Lung (tissue), 12 donors: Measurements from ENCODE around the gene CTNNB1. TPM values are rescaled to one million over a fixed set of nuclear protein-coding genes. Genes with fewer than 3 reads are reported as not detected.

Experiments
- ATAC-seq: fragments of 200-7000 bp; cut with Tn5 transposase; one replicate; pipeline ENCODE4 v1.9.1; 2020; ENCODE audit warnings: moderate number of reproducible peaks; ENCODE audit not compliant: insufficient read depth, low FRiP score
- DNase-seq, 3 donors: peaks; one replicate each; pipeline ENCODE4 v3.0.0-alpha.2; 2013 to 2017
- H3K27ac ChIP-seq, 2 donors: one replicate each; pipeline ENCODE4 v1.5.1; 2013; ENCODE audit warnings: mild to moderate bottlenecking in 2 of 2, moderate library complexity in 2 of 2, control low read depth in 1 of 2, inconsistent platforms in 1 of 2, low read depth in 1 of 2, low read length in 1 of 2
- H3K27me3 ChIP-seq, 3 donors: one replicate each; pipeline ENCODE4 v1.5.1; 2013; ENCODE audit warnings: low read length in 2 of 3; ENCODE audit not compliant: control insufficient read depth in 3 of 3, insufficient read depth in 3 of 3
- H3K36me3 ChIP-seq, 4 donors: one replicate each; pipeline ENCODE4 v1.5.1; 2013; ENCODE audit warnings: low read length in 4 of 4, mild to moderate bottlenecking in 1 of 4, moderate library complexity in 1 of 4; ENCODE audit not compliant: control insufficient read depth in 4 of 4, insufficient read depth in 4 of 4
- H3K4me1 ChIP-seq, 5 donors: one replicate each; pipeline ENCODE4 v1.5.1; 2013; ENCODE audit warnings: low read length in 5 of 5, mild to moderate bottlenecking in 2 of 5, moderate library complexity in 1 of 5; ENCODE audit not compliant: control insufficient read depth in 5 of 5, insufficient read depth in 5 of 5
- H3K4me3 ChIP-seq: one replicate; pipeline ENCODE4 v1.5.1; 2013; ENCODE audit warnings: mild to moderate bottlenecking, control low read depth, moderate library complexity
- H3K9ac ChIP-seq, 2 donors: one replicate each; pipeline ENCODE4 v1.5.1; 2013; ENCODE audit warnings: low read length in 2 of 2, control low read depth in 1 of 2; ENCODE audit not compliant: insufficient read depth in 1 of 2
- H3K9me3 ChIP-seq, 4 donors: one replicate each; pipeline ENCODE4 v1.5.1; 2013; ENCODE audit warnings: low read length in 3 of 4, mild to moderate bottlenecking in 1 of 4, moderate library complexity in 1 of 4; ENCODE audit not compliant: control insufficient read depth in 4 of 4, insufficient read depth in 3 of 4
- CTCF ChIP-seq: IDR thresholded peaks from 2 replicates; pipeline ENCODE4 v1.5.1; 2012; ENCODE audit warnings: mild to moderate bottlenecking; ENCODE audit errors: control extremely low read depth, extremely low read depth
- WGBS, 2 donors: extraction: QIAGEN DNeasy Blood & Tissue Kit; methylation state at CpG; one replicate each; pipeline ENCODE4 v1.1.7; 2013; 5-methylcytosine and 5-hydroxymethylcytosine counted together
- polyA plus RNA-seq, 2 donors: library from polyadenylated mRNA; stranded (reverse); fragments of 200-250 nt; gene quantifications; one replicate each; pipeline ENCODE4 v1.2.1, GENCODE V29; 2013
- total RNA-seq, 2 donors: library from RNA; depleted of rRNA in 1 of 2; stranded (reverse); fragments of >200 nt in 1 of 2; gene quantifications; one replicate each; pipeline ENCODE4 v1.2.1, GENCODE V29; 2014 to 2021
- donor health status: control.
- donor health status: control.
- donor health status: Bipolar disorder and iron deficiency.
- donor health status: healthy.
- donor health status: DM: yes; HTN: yes; CAD: no.

Gene CTNNB1
- total and polyA plus RNA-seq, 4 donors: 90.3 to 631 (median 315) TPM

- H3K36me3 ChIP-seq: no peaks in the 10 kb centered on the region
- no peak overlapping the region for H3K9ac ChIP-seq
- no peaks in the 10 kb centered on the region for H3K27me3 ChIP-seq
- H3K27ac ChIP-seq: no peak overlapping the region
- WGBS, 2 donors: 86 to 87% methylated on average over 7 of the region's 7 CpGs
- H3K4me1 ChIP-seq: peaks cover 0 to 5% (median 0%) of the 10 kb centered on the region in 5 donors
- ATAC-seq (no peak), DNase-seq (no peak)
- H3K4me3 ChIP-seq: no peak overlapping the region
- H3K9me3 ChIP-seq: no peaks in the 10 kb centered on the region
- no peak for TF ChIP-seq CTCF
Measured at GRCh38 chr3:41173926-41174885, 25.1 kb upstream of the CTNNB1 start.

DNA sequence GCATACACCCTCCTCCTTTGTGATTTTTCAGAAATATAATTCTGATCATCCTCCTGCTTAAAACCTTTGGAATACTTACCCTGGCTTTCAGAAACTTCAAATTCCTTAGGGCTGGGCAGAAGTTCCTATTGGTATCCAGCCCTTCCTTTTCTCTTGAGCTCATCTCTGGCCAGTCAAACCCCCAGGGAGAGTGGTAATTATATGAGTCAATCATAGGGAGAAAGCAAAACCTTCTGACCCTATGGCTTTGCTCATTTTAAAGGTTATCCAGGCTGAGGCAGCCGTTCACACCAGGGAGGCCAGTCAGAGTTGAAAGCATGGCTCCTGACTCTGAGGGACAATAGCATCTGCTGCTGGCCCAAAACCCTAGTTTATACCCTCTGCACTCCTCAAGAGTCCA, 23.9 kb upstream of the CTNNB1 start:
- H3K4me3 ChIP-seq: no peak overlapping the region
- H3K4me1 ChIP-seq: peaks cover 0 to 5% (median 0%) of the 10 kb centered on the region in 5 donors
- no peaks in the 10 kb centered on the region for H3K36me3 ChIP-seq
- WGBS, 2 donors: 84 to 100% methylated on average over 1 of the region's 1 CpG
- no peak overlapping the region for H3K27ac ChIP-seq
- no peaks in the 10 kb centered on the region for H3K27me3 ChIP-seq
- ATAC-seq (no peak), DNase-seq (no peak)
- H3K9ac ChIP-seq: no peak overlapping the region
- no peaks in the 10 kb centered on the region for H3K9me3 ChIP-seq
- TF ChIP-seq CTCF: no peak

GRCh38 chr3:41176596-41176995, 22.7 kb upstream of the CTNNB1 start:
- Histone ChIP-seq H3K27ac (no peak overlapping the region), H3K9me3 (no peaks in the 10 kb centered on the region), H3K4me1 (peaks cover 0 to 5% (median 0%) of the 10 kb centered on the region in 5 donors), H3K9ac (no peak overlapping the region), H3K4me3 (no peak overlapping the region), H3K27me3 (no peaks in the 10 kb centered on the region), H3K36me3 (no peaks in the 10 kb centered on the region)
- no peak for TF ChIP-seq CTCF
- DNase-seq: peak in 2 of 3 donors; percentile 38 to 48
- WGBS, 2 donors: 69 to 84% methylated on average over 3 of the region's 3 CpGs
- no peak for ATAC-seq
